Measurements from ENCODE around the gene SDHA.
"Not testable (repeated sequence)": the region's sequence is repeated elsewhere in the genome, so short reads cannot be mapped to it uniquely, and the experiment has no call there.

Gene SDHA

DNA sequence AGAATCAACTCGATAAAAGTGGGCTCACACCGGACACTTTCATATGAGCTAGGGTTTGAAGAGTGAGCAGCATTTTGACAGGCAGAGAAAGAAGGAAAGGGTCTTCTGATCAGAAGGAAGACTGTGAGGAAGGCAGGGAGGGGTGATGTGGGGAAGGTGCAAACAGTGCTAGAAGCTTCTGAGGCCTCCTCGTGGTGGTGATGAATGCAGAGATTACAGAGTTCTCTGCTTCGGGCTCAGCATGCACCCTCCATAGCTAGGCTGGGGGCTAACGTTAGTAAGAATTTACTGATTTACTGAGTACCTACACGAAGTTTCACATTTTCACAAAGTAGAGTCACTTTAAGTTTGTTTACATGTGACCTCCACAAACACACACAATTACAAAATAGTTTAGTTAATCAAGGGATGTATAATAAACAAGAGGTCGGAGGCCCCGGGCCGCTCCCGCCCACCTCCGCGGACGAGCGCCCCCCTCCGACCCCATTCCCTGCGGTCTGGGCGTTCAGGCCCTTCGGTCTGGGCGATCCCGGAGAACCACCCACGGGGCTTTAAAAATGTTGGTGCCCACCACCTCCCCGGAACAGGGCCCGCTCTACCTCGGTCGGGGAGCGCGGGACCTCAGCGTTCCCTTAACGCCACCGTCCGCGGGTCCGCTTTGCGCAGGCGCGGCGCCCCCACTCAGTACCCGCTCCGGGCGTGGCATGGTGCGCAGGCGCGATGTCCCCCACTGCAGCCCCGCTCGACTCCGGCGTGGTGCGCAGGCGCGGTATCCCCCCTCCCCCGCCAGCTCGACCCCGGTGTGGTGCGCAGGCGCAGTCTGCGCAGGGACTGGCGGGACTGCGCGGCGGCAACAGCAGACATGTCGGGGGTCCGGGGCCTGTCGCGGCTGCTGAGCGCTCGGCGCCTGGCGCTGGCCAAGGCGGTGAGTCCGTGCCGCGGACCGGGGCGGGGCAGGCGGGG lies at the start of gene SDHA, which contains the start of gene CCDC127:
Gene SDHA (plus strand): TSS at position 827 of the 963 bp plus-strand sequence. CDS start 36 bp downstream, at position 863.
Gene CCDC127 (minus strand): TSS at position 660 of the 963 bp plus-strand sequence. CDS start 1,304 bp downstream, outside the sequence.
- not testable (repeated sequence) for H3K4me1 ChIP-seq (ENCODE audit: control insufficient read depth, insufficient read depth, low read length); H3K9me3 ChIP-seq (ENCODE audit: control insufficient read depth, insufficient read depth, low read depth, low read length)
- Histone ChIP-seq H3K4me3 (ENCODE audit: low read depth, low read length) (peak within 1 kb of the TSS; percentile 99), H3K36me3 (ENCODE audit: control insufficient read depth in 2 of 2, insufficient read depth in 1 of 2, low read length in 2 of 2) (peaks cover 14 to 20% of the 10 kb centered on the region in 2 experiments), H3K27ac (ENCODE audit: extremely low read depth, low read depth, low read length) (peak within 1 kb of the TSS; percentile 77; the same call in 1 of the 2 replicates)
- ChIA-PET CTCF (interaction anchor here (0.5 to 3.3 kb wide), 6 partner anchors 14 to 192 kb away, joined by 3 to 13 read pairs (median 3); no protein-coding TSS in a partner anchor), POLR2A (interaction anchor here (0.5 to 3.2 kb wide), 21 partner anchors 8 to 251 kb away, joined by 3 to 24 read pairs (median 3); partner anchors contain the start of genes LRRC14B, PDCD6 and PLEKHG4B)
- TF ChIP-seq ZNF610 (tag by site-specific recombination; IDR thresholded peaks at IDR 0.05; ENCODE audit: borderline replicate concordance) (0 out of 2 replicates have a peak, but pooled peaks have one; percentile 20), PRDM10 (tag by site-specific recombination; IDR thresholded peaks at IDR 0.05) (peak; percentile 43), EGR2 (tag by site-specific recombination; IDR thresholded peaks at IDR 0.05; ENCODE audit: low read depth) (peak; percentile 69), PATZ1 (tag by site-specific recombination; IDR thresholded peaks at IDR 0.05) (peak; percentile 88), ZFHX2 (tag by site-specific recombination; conservative IDR thresholded peaks at IDR 0.05) (peak; percentile 73), ZXDB (tag by site-specific recombination; IDR thresholded peaks at IDR 0.05) (peak; percentile 45; the same call in 1 of the 2 replicates), ZBTB48 (tag by site-specific recombination; IDR thresholded peaks at IDR 0.05) (peak; percentile 48; the same call in 1 of the 2 replicates), ZBTB7A (tag by site-specific recombination; IDR thresholded peaks at IDR 0.05; ENCODE audit: low read depth) (peak; percentile 76; the same call in 1 of the 2 replicates), ZNF335 (tag by site-specific recombination; conservative IDR thresholded peaks at IDR 0.05) (peak; percentile 61), ZNF341 (tag by site-specific recombination; IDR thresholded peaks at IDR 0.05; ENCODE audit: low read depth) (peak; percentile 24; the same call in 1 of the 2 replicates), GLIS1 (tag by site-specific recombination; IDR thresholded peaks at IDR 0.05) (peak; percentile 60; the same call in 1 of the 2 replicates), ZNF692 (tag by site-specific recombination; IDR thresholded peaks at IDR 0.05) (0 out of 2 replicates have a peak, but pooled peaks have one; percentile 38), ZBTB8A (tag by site-specific recombination; IDR thresholded peaks at IDR 0.05) (peak; percentile 8; the same call in 1 of the 2 replicates), SP7 (tag by site-specific recombination; IDR thresholded peaks at IDR 0.05) (peak; percentile 23; the same call in 1 of the 2 replicates), GLIS2 (tag by site-specific recombination; IDR thresholded peaks at IDR 0.05) (peak; percentile 78), ZIC2 (tag by site-specific recombination; IDR thresholded peaks at IDR 0.05) (0 out of 2 replicates have a peak, but pooled peaks have one; percentile 11), KLF8 (tag by site-specific recombination; IDR thresholded peaks at IDR 0.05) (peak; percentile 63; the same call in 1 of the 2 replicates), ZBTB26 (tag by site-specific recombination; optimal IDR thresholded peaks at IDR 0.05) (peak; percentile 98), ZNF2 (tag by site-specific recombination; IDR thresholded peaks at IDR 0.05) (0 out of 2 replicates have a peak, but pooled peaks have one; percentile 48), HIC1 (tag by site-specific recombination; IDR thresholded peaks at IDR 0.05) (peak; percentile 89), SP3 (tag by site-specific recombination; IDR thresholded peaks at IDR 0.05) (peak; percentile 14; the same call in 1 of the 2 replicates), CTCF (tag by site-specific recombination; IDR thresholded peaks at IDR 0.05) (peak; percentile 76), ZFP37 (tag by site-specific recombination; IDR thresholded peaks at IDR 0.05) (0 out of 2 replicates have a peak, but pooled peaks have one; percentile 17)
